CD4-positive, alpha-beta T cell treated with Interleukin-1 beta for 1 hour (primary cell): ENCODE measurements around the gene TMPRSS4.

ENCODE experiments used
- DNase-seq, 2 donors: peaks; one replicate each; pipeline ENCODE4 v3.0.0-alpha.2; 2020 to 2022

The TMPRSS4 gene

DNA sequence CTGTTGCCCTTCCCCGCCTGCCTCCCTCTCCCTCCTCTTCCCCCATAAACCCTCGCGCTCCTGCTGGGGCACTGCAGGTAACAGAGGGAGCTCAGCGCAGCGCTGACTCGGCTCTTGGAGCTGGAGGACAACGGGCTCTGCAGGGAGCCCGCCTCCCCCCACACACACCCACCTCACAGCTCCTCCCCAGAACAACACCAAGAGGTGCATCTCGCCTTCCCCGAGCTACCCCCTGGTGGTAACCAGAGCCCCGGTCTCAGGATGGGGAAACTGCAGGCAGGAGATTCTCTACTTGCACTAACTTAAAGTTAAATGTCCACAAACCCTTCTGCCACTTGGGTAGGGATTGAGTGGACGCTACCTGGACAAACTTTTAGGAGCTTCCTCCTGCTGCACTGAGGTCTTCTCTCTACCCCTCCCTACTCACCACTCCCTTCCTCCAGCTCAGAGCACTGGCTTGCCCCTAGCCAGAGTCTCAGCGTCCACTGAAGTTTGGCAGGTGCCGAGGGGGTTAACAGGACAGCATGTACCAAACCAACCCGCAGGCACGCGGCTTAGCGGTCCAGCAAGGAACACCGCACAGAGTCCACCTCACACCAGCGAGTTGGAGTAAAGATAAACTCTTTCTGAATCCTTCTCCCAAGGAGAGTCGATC lies 79.8 kb downstream of the TMPRSS4 start:
- DNase-seq = peak in 1 of 2 donors; percentile 11

DNA sequence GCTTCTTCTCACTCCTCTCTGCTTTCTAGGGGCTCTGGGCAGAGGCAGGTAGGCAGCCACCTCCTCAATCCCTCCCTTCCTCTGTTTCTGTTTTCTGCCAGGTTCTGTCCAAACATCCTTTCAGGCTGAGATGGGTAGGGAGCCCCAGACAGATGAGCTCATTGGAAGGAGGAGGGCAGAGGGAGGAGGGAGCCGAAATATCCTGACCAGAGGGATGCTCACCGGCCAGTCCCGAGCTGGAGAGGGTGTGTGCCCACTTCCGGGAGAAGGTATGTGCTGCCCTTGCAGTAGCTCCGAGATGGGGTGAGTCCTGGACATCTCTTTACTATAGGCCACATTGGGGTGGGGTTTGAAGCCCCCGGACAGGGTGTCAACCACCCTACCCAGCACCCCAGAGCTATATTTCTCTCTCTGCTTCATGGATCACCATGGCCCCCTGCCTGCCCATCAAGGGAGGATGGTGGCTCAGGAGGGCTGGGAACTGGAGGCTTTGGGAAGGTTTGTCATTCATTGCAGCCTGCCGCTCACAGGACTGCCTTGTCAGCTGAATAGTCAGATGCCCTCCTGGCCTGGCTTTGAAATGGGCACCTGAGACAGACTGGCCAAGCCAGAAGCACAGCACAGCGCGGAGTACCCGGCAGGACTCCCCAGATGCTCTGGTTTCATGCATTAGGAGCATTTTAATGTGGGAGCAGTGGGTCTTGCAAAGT lies 80.5 kb downstream of the TMPRSS4 start:
- DNase-seq = no peak

DNA sequence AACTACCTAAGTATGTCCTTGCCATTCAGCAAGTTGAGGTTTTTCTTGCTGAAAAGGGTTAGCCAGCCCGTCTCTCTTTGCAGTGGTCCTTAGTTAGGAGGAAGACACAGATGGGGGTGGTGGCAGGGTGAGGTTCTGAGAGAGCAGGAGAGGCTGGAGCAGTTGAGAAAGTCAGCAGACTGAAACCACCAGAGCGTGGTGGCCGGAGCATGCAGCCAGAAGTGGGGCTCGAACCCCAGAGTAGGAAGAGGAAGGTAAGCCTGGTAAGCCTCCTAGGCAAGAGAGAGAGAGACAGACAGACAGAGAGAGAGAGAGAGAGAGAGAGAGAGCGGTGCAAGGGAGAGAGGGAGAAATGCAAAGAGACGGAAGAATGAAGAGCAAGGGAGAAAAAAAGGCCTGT lies 84.9 kb downstream of the TMPRSS4 start:
- no peak for DNase-seq

DNA sequence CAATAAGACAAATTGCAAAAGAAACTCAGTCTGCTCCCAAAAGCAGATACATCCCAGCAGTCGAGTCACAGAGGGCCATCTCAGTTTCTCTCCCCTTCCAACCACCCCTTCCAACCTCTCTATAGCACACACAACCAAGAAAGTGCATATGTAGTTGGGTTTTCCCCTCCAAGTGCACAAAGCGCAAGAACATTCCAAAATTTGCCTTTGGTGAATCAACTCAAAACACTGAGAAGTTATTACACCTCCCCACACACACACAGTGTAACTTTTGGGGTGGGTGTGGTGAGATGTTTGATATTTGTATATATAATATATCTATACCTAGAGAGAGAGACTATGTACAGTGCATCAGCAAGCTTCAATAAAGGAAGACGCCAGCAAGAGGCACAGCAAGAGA lies 86.0 kb downstream of the TMPRSS4 start:
- no peak for DNase-seq

DNA sequence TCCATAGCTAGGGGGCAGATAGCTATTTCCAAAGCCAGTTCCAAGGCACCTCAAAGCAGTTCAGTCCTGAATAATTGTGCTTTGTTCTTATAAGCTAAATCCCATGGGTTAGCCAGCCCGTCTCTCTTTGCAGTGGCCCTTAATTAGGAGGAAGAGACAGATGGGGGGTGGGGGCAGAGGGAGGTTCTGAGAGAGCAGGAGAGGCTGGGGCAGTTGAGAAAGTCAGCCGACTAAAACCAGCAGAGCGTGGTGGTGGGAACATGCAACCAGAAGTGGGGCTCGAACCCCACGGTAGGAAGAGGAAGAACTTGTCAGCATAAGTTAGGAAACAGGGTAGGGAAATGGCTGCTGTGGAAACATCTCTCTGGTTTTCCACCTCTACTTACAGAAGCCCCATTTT lies 86.6 kb downstream of the TMPRSS4 start:
- DNase-seq = no peak

DNA sequence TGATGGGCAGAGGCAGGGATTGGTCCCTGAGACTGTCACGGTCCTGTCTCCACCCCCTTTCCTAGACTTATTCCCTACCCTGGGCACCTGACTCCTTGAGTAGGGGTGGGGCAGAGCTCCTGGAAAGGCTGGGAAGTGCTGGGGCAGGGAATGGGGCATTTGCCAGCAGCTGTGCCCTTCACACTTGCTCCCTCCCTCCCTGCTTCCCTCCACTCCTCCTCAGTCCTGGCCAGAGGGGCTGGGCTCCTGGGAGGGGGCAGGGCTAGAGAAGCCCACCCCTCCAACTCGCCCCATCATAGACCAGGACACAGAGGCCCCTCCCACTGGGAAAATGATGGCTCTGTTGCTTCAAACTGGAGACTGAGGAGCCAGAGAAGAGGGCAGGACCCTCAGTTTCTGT lies 88.0 kb downstream of the TMPRSS4 start:
- DNase-seq = no peak

DNA sequence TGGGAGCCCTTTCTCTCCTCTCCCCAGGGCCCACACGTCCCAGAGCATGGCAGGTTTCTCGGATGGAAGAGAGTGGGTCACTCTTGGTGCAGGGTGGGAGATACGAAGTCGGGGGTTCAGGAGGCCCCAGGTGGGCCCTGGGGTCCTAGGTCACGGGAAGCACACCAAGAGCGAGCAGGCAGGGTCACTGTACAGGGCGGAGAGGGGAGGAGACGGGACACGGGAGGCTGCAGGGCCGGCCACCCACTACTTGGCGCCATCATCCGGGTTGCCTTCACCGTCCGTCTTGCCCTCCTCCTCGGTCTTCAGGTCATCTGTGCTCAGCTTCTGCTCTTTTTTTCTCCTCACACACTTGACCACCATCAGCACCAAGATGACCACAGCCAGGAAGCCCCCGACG lies 89.8 kb downstream of the TMPRSS4 start:
- no peak for DNase-seq

DNA sequence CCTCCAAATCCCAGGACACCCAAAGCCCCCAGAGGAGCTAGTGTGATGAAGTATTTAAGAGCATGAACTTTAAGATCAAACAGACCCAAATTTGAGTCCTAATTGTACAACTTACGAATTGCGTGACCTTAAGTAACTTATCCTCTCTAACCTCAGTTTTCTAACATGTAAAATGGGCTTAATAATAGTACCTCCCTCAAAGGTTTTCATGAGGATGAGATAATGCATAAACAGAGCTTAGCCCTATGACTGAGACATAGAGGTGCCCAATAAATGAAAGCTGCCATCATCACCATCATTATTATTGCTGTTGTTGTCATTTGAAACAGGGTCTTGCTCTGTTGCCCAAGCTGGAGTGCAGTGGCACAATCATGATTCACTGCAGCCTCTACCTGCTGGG lies 90.4 kb downstream of the TMPRSS4 start:
- DNase-seq = no peak

DNA sequence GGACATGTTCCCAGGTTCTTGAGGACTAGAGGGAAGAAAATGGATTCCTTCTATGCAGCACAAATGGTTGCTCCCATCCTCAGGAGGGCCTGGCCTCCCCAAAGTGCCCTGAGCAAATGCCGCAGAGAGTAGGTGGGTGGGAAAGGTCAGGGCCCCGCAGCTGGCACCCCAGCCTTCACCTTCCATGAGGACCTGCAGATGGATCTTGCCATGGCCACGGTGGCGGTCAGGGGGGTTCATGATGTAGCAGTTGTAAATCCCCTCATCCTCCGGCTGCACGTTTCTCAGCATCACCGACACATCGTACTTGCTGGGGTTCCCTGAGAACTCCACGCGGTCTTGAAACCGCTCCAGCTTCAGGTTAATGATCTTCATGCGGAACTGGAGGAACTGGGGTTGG lies 91.0 kb downstream of the TMPRSS4 start:
- DNase-seq = no peak

DNA sequence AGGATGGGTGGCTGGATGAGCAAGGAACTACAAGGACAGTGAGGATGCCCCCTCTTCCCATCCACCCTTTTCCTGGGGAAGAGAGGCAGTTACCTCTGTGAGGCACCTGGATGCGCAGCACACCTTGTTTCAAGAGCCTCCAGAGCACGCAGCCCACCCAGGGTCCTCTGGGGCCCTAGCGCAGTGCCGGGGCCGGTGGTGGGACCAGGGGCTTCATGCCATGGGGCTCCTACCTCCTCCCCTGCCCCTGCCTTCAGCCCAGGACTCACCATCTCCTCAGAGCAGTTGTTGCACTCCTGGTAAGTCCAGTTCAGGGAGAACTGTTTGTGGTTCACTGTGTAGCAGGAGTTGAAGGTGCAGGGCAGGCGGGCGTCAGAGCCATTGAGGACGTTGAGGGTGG lies 91.4 kb downstream of the TMPRSS4 start:
- DNase-seq = no peak

DNA sequence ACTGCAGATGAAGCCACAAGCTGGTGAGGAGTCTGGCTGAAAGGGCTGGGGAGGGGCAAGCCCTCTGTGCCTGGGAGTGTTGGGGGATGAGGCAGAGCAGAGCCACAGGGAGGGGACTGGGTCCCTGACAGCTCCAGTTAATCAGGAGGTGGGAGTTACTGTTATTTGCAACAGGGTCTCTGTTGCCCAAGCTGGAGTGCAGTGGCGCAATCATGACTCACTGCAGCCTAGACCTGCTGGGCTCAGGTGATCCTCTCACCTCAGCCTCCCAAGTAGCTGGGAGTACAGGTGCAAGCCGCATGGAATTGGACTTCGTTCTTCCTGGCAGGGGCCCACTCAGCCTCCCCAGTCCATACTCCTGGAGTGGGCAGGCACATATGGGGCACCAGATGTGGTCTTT lies 91.9 kb downstream of the TMPRSS4 start:
- DNase-seq = no peak

DNA sequence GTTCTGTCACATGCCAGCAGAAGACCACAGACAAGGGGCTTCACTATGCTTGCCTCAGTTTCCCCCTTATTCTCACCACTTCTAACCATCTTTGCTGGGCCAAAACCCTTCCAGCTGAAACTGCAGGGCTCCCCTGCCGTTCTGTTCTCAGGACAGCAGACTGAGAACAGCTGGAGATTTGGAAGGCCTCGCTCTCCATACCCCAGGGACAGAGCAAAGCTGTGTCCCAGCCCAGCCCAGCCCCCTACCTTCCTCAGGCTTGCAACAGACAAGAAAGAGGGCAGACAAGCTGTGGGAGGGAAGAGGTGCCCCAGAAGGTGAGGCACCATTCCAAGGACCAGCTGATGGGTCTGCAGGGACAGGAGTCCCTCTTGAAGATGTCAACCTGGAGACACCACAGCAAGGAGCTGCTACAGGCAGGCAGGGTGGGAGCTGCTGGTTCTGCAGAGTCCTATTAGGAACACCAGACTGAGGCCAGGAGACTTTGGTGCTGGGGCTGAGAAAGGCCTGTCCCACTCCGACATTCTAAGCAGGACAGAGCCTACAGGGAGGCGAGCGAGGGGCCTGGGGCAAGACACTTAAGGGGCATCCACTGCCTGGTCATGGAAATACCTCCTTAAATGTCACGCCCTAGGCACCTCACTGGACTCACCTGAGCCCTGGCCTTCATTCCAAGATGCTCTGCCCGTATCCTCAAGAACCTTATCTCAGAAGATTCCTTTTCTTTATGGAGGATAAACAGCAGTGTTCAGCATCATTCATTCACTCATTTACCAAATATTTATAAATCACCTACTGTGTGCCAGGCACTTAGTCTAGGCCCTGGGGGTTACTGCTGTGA lies 92.6 kb downstream of the TMPRSS4 start:
- DNase-seq = no peak

DNA sequence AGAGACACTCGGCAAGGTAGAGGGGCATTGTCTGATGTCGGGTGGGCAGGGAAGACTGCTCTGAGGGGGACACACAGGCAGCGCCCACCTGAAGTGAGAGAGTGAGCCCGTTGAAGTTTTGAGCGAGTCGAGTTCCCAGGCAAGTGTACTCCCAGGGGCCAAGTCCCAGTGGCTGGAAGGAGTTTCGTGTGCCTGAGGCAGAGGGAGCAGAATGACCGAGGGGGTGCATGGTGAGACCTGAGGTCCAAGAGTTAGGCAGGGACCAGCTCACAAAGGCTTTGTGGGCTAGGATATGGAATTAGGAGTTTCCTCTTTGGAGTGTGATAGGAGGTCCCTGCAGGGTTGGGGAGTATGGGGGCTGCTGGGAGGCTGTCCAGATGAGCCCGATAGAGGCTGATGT lies 93.4 kb downstream of the TMPRSS4 start:
- no peak for DNase-seq

DNA sequence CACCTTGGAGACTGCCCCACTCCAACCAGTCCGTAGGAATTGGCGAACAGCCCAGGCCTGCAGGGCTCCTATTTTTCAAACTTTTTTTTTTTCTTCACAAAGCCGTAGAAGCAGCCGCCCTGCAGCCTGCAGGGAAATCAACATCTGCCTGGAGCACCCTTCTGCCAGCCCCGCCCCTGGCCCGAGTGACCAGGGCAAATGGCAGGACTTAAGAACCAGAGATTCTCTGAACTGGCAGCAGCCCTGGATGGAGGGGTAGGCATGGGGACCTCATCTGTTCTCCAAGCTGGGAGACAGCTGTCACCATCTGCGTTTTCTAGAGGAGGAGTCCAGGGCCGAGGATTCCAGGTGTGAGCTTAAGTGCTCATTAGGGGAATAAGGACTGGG lies 94.0 kb downstream of the TMPRSS4 start:
- no peak for DNase-seq
